HG02588 (cell line): ENCODE results near the gene TTC39C.
"Not testable (repeated sequence)": the region's sequence is repeated elsewhere in the genome, so short reads cannot be mapped to it uniquely, and the experiment has no call there.

Experiments
- ATAC-seq: cut with Tn5 transposase; IDR thresholded peaks from one replicate; pipeline ENCODE4 v1.9.1; 2021; ENCODE audit warnings: mild to moderate bottlenecking, moderate library complexity; ENCODE audit not compliant: unreplicated experiment

TTC39C gene

DNA sequence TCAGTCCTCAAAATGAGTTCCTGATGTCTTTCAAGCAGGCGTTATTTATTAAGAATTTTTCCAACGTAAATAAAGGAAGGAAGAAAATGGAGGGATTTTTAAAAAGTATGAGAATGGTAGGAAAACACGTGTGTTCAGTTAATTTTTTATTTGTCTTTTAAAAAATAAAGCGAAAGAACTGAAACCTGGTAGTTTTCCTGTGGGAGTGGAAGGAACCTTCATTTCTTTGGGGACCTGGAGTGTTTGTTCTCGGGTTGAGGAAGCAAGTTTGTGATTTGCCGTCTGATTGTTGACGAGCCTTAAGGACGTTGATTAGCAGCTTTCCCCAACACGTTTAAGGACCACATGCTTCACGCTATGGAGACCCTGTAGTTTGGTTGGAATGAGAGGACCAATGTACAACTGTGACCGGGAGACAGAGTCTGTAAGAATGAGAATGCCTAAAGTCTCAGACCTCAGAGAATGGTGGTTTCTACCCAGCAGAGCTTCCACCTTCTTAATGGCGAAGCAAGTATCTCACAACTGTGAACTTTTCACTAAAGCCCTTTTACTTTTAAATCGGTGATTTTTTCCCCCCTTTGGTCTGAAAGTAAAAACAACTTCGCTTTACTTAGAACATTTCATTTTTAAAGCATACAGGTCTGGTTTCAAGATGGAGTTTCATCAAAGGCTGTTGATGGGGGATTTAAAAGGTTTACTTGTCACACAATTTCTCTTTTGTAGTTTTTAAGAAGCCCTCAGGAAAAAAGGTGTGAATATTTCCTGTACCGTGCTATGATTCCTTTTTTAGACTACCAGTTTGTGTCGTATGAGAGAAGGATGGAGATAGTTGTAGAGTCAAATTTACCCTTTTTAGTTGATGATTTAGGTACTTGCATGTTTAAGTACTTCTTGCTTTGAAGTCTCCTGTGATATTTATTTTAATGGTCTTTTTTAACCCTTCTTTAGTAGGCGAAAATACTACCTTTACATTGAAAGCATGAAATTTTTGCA is 1.4 kb downstream of the TTC39C start:
- no peak for ATAC-seq

DNA sequence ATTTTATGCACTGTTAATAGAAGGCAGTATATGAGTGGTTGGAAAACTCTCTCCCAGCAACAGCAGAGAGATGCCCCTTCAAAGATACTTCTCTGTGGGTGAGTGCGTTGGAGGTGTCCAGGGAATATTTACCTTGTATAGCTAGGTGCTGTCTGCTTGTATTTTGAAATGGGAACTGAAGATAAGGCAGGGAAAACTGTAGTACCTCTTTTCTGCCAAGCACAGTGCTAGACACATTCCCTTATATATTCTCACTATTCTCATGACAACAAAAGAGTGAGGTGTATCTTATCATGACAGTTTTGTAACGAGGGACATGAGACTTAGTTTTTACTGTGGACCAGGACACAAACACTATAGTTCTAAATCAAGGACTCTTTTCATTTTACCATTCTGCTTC is 2.1 kb downstream of the TTC39C start:
- ATAC-seq, result no peak

DNA sequence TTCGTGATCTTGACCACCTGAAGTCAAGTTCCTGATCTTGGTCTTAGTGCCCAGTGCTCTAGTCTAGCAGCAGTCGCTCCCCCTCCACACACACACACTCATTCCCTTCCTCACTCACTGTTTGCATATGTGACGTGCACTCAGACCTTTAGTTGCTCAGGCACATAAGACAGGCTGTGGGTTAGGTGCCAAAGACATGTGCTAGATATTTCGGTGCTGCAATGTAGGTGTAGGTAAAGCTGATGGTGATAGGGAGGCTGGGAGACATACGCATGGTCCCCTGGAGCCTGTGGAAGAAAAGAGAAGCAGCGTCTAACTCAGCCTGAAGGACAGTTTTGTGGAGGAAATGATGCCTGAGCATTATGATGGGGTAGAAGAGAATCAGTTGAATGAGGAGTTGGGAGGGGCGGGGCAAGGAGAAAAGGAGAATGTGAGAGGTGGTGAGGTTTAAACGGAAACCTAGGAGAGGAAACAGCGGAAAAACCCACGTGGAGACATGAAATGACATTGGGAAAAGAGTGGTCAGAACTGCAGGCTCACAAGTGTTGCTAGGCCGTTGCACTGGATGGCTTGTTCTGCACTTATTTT is 3.8 kb downstream of the TTC39C start:
- no peak for ATAC-seq

DNA sequence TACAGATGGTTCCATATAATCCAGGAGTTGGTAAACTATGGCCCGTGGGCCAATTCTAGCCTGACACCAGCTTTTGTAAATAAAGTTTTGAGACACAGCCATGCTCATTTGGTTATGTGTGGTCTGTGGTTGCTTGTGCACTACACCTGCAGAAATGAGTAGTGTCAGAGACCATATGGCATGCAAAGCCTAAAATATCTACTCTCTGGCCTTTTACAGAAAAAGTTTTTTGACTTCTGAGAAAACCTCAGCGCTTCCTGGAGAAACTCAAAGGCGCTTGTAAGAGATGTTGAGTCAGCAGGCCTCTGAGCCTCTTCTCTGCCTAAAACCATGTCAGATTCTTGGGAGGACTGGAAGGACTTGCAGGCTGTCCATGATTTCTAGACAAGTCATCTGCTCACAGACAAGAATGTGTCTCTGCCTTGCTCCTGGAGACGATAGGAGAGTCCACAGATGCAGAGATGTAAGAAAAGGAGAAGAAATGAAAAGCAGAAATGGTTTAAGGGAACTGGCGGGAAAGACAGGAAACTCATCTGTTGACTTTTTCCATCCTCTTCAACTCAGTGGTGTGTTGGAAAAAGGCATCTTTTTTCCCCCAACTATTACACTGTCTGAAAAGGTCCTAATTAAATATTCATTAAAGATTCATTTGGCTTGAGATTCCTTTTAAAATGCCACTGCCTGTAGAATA is 5.2 kb downstream of the TTC39C start:
- ATAC-seq, result peak; percentile 86

DNA sequence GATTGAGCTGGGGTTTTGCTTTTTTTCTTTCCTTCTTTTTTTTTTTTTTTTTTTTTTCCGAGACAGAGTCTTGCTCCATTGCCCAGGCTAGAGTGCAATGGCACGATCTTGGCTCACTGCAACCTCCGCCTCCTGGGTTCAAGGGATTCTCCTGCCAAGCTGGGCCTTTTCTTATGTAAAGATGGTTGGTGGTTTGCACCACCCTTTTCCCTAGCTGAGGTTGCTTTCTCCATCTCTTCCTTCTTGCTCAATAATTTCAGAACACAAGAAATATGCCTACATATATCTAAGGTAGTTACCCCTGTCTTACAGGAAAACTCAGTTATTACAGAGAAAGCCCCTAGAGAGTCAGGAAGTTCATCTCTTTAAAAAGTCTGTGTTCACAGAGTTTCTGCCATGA is 7.0 kb downstream of the TTC39C start:
- no peak for ATAC-seq

DNA sequence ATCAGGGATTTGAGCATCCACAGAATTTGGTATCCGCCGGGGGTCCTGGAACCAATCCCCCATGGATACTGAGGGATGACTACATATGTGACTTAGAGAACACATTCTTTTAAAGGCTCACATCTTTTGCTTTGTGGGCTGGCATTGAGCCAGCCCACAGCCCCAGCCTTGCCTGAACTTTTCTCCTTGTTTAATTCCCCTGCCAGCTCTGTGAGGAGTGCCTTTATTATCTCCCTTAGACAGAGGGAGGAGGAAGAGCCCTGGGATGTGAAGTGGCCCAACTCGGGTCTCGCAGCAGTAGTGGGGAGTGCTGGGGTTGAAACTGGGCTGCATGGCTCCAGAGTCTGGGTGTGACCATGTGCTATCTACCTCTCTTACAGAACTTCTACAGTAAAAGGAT is 7.6 kb downstream of the TTC39C start:
- no peak for ATAC-seq

DNA sequence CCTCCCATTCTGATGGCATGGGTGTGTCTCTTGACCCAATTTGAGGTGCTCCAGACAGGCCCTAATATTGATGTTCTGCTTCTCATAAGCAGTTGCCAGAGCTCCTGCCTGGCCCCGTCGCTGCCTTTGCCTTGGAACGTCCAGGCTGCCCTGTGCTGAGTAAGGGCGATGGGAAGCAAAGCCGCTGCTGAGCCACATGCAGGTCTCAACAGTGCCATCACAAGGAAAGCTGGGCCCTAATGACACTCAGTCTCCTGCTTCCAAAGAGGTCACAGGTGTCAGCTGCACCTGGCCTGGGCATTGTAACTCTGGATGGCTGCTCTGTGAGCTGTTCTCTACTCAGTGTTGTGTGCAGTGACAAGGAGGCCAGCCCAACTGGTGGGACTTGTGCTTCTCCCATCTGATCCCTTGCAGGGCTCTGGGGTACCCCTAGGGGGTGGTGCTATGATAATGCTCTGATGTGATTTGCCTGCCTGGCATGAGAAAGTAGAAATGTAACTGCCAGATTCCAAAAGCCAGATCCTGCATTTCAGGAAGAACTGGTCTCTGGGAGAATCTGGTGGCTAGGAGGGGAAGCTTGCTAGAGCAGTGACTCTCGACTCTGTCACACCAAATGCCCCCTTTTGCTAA is 8.7 kb downstream of the TTC39C start:
- no peak for ATAC-seq

DNA sequence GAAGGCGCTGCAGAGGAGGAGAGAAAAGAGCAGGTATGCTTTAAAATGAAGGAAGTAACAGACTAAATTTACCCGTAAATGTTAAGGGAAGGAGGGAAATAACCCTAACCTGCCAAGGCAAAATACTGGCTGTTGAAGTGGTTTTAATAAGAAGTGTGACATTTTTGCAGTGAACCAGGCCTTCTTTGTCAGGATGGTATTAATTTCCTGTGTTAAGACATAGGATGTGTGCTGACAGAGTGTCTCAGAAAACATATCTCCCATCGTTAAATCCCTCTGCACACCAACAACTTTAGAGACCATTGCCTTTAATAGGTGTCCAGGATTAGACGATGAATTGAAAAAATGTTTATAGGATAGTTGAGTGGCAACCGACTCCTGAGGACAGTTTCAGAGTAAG is 9.9 kb downstream of the TTC39C start:
- ATAC-seq, result no peak

DNA sequence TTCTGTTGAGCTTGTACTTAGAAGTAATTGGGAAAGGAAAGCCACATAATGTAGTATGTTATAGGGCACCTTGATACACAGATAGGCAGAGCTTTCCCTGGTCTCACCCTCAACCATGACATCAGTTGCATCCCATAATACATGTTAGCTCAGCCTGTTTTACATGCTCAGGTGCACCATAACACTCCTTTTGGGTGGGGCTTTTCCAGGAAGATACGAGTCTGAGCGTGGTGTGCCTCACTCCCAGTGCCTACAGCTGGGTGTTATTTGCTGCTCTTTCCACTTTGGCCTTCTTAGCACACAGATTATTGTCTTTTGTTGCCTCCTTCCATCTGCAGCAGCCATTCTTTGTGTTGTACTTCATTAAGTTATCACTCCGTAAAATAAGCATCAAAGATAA is 11.9 kb downstream of the TTC39C start:
- ATAC-seq, result no peak

DNA sequence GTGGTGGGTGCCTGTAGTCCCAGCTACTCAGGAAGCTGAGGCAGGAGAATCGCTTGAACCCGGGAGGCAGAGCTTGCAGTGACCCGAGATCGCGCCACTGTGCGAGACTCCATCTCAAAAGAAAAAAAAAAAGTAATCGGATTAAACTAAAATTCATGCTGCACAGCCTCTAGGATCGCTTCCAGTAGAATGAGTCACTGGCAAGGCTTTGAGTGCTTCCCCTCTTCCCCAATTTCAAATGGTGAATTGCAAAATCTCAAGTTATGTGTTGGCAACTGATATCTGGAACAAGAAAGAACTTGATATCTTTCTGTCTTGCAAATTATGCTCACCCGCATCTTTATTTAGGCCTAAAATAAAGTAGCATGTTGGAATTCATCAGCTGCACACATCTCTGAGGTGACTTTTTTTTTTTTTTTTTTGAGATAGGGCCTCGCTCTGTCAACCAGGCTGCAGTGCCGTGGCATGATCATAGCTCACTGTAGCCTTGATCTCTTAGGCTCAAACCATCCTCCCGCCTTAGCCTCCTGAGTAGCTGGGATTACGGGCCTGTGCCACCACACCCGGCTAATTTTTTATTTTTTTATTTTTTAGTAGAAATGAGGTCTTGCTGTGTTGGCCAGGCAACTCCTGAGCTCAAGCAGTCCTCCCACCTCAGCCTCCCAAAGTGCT is 12.7 kb downstream of the TTC39C start:
- ATAC-seq, result no peak

DNA sequence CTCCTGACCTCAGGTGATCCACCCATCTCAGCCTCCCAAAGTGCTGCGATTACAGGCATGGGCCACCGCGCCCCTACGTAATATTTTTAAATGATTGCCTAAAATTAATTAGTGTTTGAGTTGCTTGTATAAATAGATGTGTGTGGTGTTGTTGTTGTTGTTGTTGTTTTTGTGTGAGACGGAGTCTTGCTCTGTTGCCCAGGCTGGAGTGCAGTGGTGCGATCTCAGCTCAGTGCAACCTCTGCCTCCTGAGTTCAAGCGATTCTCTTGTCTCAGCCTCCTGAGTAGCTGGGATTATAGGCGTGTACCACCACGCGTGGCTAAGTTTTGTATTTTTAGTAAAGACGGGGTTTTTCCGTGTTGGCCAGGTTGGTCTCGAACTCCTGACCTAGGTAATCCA is 14.4 kb downstream of the TTC39C start:
- not testable (repeated sequence) for ATAC-seq

DNA sequence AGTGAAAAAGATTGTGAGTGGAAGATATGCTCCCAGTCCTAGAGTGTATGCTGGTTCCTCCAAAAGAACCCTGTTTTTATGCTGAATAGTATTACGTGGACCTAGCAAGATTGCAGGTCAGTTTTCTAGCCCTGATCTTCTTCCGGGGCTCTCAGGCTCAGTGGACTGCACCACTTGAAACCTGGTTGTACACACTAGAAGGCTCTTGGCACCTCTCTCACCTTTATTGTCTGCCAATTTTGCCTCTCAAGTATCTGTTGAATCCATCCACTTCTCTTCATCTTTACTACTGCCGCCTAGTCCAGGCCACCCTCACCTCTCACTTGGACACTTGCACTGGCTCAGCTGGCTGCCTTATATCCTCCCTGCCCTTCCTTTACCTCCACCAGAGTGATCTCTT is 16.8 kb downstream of the TTC39C start:
- no peak for ATAC-seq

DNA sequence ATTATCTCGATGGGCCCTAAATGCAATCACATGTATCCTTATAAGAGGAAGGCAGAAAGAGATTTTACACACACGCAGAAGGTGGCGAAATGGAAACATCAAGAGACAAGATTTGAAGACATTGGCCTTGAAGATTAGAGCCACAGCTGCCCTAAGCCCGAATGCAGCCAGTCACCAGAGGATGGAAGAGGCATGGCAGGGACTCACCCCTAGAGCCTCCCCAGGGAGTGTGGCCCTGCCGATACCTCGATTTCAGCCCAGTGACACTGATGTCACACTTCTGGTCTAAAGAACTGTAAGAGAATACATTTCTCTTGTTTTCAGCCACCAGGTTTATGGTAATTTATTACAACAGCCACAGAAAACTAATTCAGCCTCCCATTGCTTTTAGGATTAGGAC is 17.4 kb downstream of the TTC39C start:
- no peak for ATAC-seq

DNA sequence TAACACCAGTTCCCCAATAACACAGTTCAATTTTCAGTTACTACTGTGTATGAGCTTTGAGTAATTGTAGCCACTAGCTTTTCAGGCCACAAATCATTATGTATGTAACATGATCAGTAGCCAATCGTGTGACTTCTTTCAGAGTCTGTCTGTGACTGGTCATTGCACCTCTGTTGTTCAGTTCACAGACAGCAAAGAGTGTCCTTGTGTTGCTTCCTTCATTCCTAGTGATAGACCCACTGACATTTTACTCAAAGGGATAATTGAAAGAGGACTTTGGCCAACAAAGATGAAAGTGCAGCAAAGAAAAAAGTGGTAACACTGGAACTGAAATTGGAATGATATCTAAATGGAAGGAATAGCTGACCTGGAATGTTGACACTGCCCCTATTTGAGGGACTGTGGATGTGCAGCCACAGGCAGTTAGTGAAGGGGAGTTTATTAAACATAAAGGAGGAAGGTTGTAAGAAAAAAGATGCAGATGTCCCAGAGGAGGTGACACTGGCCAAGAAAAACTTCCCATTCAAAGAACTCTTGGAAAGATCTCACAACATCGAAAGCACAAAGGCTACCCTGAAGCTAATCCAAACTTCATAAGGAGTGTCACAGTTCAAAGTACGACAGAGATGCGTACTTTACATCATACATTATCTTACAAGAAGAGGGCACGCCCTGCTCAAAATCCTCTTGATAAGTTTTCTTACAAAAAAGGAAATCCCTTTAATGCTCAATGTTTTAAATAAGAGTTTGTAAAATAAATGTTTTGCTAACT is 19.3 kb downstream of the TTC39C start:
- no peak for ATAC-seq

DNA sequence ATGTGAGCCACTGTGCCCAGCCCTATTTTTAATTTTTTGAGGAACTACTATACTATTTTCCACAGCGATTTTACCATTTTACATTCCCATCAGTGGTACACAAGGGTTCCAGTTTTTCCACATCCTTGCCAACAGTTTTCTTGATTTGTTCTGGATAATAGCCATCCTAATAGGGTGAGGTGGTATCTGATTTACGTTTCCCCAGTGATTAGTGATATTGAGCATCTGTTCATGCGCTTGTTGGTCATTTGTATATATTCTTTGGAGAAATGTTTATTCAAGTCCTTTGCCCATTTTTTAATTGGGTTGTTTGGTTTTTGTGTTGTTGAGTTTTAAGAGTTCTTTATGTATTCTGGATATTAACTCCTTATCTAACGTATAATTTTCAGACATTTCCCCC is 20.8 kb downstream of the TTC39C start:
- ATAC-seq, result no peak

DNA sequence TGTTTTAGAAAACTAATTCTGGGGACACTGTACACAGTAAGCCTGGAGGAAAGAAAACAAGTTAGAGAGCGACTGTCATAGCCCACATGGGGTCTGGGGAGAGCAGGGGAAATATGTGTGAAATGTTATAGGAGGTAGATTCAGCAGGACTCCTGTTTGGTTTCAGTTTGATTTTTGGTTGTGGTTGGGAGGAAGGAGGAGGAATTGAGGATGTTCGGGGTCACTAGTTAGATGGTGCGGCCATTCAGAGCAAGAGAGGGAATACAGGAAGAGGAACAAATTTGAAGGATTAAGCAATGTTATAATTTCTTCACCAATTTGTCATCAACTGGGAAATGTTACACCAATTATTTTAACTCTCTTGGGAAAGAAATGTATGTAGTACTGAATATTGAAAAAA is 25.1 kb downstream of the TTC39C start:
- ATAC-seq, result no peak

DNA sequence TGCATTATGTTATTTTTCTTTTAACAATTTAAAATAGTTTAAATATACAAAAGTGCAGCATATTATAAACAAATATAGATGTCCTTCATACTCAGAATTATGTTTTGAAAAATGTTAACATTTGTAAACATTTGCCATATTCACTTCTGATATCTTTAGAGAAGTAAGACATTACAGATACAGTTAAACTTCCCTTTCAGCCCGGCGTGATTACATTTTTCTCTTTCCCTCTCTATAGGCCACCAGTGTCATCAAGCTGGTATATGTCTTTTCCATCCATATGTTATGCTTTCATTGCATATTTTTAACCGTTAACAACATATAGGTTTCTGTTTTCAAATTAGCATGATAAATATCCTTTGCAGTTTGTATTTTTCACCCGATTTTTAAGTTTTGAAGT is 27.1 kb downstream of the TTC39C start:
- ATAC-seq, result no peak

DNA sequence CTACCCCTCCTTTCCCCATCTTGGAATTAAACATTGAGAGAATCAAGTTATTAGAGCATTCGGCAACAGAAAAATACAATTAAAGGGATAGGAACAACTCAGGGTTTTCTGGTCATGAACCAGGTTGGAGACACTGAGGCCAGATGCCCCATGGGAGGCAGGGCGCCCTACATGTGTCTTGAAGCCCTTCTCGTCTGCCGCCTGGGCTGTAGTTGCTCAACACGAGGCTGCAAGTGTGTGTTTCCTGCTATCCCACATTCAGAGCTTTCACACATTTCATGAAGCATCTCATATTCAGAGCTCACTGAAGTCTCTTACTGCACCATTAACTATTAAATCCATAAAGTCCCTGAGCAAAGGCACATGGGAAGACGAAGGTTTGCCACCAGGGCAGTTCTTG is 28.8 kb downstream of the TTC39C start:
- no peak for ATAC-seq

DNA sequence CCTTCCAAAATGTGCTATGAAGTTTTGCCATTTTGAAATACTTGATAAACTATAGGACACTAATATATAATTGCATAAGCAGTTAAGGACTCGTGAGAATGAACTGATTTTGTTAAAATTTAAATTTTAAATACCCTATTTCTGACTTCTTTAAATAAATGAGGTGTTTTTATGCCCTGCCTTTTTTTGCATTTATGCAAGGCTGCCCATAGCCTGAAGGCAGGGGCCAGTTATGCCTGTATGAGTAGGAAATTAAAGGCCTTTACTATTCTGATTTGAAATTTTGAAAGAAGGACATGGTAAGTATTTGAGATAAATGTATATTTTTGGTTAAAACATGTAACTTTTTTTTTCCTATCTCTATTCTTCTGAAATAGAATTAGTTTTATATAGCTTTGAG is 33.7 kb downstream of the TTC39C start:
- no peak for ATAC-seq

DNA sequence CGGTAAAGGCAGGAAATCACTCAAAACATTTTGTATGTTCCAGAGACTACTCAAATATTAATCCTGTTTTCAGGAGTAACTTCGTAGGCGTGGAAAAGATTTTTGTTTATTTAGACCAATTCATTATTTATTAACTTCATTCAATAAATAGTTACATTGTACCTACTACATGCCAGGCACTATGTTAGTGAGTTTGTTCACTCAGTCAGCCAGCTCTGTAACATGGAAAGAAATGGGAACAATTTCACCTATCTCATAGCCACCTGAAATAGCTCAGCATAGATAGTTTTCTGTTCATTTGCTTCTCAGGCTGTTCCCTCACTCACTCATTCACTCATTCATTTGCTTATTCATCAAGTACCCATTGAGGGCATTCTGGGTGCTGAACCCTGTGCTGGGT is 34.6 kb downstream of the TTC39C start:
- no peak for ATAC-seq
